ENCODE measurements around the gene MACROD2.

GRCh38 chr20:14333721-14334120 is 338.4 kb downstream of the MACROD2 start:
- TF ChIP-seq CTCF (IDR thresholded peaks at IDR 0.05), result no peak
- no peak for TF ChIP-seq NFE2L2 (conservative IDR thresholded peaks at IDR 0.05; ENCODE audit: low read length)
- TF ChIP-seq POLR2A (IDR thresholded peaks at IDR 0.05; ENCODE audit: low read length), result no peak
- no peak for TF ChIP-seq HDAC2 (IDR thresholded peaks at IDR 0.05)
- no peak for TF ChIP-seq REST (IDR thresholded peaks at IDR 0.05)
- no peak for TF ChIP-seq CHD4 (IDR thresholded peaks at IDR 0.05; ENCODE audit: borderline replicate concordance)
- no peak for TF ChIP-seq CEBPB (IDR thresholded peaks at IDR 0.05)
- no peak for TF ChIP-seq CHD2 (IDR thresholded peaks at IDR 0.05; ENCODE audit: low read length, partially characterized antibody)
- no peak for TF ChIP-seq EP300 (IDR thresholded peaks at IDR 0.05)
- TF ChIP-seq MAX (IDR thresholded peaks at IDR 0.05), result no peak
- no peak for TF ChIP-seq BCL3 (IDR thresholded peaks at IDR 0.05)
- TF ChIP-seq CBX8 (IDR thresholded peaks at IDR 0.05), result no peak
- TF ChIP-seq RAD21 (conservative IDR thresholded peaks at IDR 0.05 in 1 of 2, IDR thresholded peaks at IDR 0.05 in 1 of 2), result no peak

All from A549 (cell line).